ENCODE results near the gene PRLH. TPM values are rescaled to one million over a fixed set of nuclear protein-coding genes. Genes with fewer than 3 reads are reported as not detected.
A peak's percentile ranks its signal among the peaks of the same experiment; 100 is the strongest.

The PRLH gene
- total RNA-seq, 1 donor from 2014 or later, result not detected

DNA sequence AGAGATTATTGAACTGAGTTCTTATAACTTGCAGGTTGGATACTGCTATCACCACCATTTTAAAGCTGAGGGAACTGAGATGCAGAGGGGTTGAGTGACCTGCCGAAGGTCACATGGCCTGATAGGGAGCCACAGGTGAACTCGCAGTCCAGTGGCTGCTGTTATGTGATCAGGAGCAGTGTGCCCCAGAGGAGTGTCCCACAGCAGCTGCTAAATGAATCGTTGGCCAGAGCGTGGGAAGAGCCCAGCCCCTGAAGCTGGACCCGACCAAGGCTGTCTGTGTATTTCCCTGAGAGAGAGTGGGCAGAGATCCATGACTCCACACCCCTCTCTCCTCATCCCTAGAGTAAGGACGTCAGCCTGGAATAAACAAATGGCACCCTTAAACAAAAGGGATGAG, 26.7 kb upstream of the PRLH start:
- peak overlapping the region; percentile 75 for H3K27ac Mint-ChIP-seq (ENCODE audit: unreplicated experiment)

DNA sequence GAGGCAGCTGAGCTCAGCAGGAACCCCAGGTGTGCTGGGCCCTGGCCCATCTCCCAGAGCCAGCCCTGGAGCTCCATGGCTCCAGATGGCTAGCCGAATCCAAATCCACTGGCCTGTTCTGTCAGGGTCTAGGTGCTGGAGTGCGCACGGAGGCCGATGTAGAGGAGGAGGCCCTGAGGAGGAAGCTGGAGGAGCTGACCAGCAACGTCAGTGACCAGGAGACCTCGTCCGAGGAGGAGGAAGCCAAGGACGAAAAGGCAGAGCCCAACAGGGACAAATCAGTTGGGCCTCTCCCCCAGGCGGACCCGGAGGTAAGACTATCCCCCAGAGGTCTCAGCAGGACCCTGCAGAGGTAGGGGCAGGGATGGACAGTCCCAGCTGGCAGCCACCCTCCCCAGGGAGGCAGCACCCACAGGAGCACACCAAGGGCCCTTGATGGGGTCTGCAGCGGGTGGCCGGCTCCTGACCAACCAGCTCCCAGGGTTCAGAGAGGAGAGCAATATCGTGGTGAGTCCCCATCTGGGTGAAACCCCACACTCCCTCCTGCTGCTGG, 26.1 kb upstream of the PRLH start:
- H3K27me3 Mint-ChIP-seq (ENCODE audit: unreplicated experiment), result peaks cover 13% of the 10 kb centered on the region
- peaks cover 34% of the 10 kb centered on the region for H3K4me1 Mint-ChIP-seq (ENCODE audit: low read depth, unreplicated experiment)
- DNase-seq, result no peak
- peaks cover 4% of the 10 kb centered on the region for H3K36me3 Mint-ChIP-seq (ENCODE audit: unreplicated experiment)
- H3K4me3 Mint-ChIP-seq (ENCODE audit: unreplicated experiment), result peak overlapping the region; percentile 42
- TF ChIP-seq, protein P1, sequence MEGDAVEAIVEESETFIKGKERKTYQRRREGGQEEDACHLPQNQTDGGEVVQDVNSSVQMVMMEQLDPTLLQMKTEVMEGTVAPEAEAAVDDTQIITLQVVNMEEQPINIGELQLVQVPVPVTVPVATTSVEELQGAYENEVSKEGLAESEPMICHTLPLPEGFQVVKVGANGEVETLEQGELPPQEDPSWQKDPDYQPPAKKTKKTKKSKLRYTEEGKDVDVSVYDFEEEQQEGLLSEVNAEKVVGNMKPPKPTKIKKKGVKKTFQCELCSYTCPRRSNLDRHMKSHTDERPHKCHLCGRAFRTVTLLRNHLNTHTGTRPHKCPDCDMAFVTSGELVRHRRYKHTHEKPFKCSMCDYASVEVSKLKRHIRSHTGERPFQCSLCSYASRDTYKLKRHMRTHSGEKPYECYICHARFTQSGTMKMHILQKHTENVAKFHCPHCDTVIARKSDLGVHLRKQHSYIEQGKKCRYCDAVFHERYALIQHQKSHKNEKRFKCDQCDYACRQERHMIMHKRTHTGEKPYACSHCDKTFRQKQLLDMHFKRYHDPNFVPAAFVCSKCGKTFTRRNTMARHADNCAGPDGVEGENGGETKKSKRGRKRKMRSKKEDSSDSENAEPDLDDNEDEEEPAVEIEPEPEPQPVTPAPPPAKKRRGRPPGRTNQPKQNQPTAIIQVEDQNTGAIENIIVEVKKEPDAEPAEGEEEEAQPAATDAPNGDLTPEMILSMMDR (IDR thresholded peaks at IDR 0.05; ENCODE audit: partially characterized antibody, unreplicated experiment), result no peak
- H3K9me3 Mint-ChIP-seq (ENCODE audit: unreplicated experiment), result peaks cover 10% of the 10 kb centered on the region
- H3K27ac Mint-ChIP-seq (ENCODE audit: unreplicated experiment), result peak overlapping the region; percentile 96

More for the DNA sequence above, 26.7 kb upstream of the PRLH start:
- TF ChIP-seq, protein P1 (IDR thresholded peaks at IDR 0.05; ENCODE audit: partially characterized antibody, unreplicated experiment), result no peak
- DNase-seq, result no peak
- Mint-ChIP-seq H3K27me3 (ENCODE audit: unreplicated experiment) (peaks cover 13% of the 10 kb centered on the region), H3K9me3 (ENCODE audit: unreplicated experiment) (peaks cover 10% of the 10 kb centered on the region), H3K4me1 (ENCODE audit: low read depth, unreplicated experiment) (peaks cover 34% of the 10 kb centered on the region), H3K36me3 (ENCODE audit: unreplicated experiment) (peaks cover 4% of the 10 kb centered on the region), H3K4me3 (ENCODE audit: unreplicated experiment) (no peak overlapping the region)

DNA sequence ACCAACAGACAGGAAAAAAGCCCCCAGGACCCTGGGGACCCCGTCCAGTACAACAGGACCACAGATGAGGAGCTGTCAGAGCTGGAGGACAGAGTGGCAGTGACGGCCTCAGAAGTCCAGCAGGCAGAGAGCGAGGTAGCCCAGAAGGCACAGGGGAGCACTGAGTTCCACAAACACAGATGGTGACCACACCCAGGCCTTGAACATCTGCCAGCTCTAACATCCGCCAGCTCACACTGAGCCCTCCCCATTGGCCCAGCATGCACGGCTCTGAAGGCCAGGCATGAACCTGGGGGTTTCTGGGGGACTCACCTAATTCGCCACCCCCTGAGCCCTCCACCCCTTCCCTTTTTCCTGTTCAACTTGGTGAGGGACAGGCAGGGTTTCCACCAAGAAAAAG, 25.6 kb upstream of the PRLH start:
- TF ChIP-seq, protein P1 (IDR thresholded peaks at IDR 0.05; ENCODE audit: partially characterized antibody, unreplicated experiment), result no peak
- H3K9me3 Mint-ChIP-seq (ENCODE audit: unreplicated experiment), result peaks cover 10% of the 10 kb centered on the region
- H3K36me3 Mint-ChIP-seq (ENCODE audit: unreplicated experiment), result peaks cover 4% of the 10 kb centered on the region
- DNase-seq, result peak; percentile 67
- H3K4me3 Mint-ChIP-seq (ENCODE audit: unreplicated experiment), result peak overlapping the region; percentile 61
- peaks cover 13% of the 10 kb centered on the region for H3K27me3 Mint-ChIP-seq (ENCODE audit: unreplicated experiment)
- peak overlapping the region; percentile 96 for H3K27ac Mint-ChIP-seq (ENCODE audit: unreplicated experiment)
- peaks cover 34% of the 10 kb centered on the region for H3K4me1 Mint-ChIP-seq (ENCODE audit: low read depth, unreplicated experiment)

DNA sequence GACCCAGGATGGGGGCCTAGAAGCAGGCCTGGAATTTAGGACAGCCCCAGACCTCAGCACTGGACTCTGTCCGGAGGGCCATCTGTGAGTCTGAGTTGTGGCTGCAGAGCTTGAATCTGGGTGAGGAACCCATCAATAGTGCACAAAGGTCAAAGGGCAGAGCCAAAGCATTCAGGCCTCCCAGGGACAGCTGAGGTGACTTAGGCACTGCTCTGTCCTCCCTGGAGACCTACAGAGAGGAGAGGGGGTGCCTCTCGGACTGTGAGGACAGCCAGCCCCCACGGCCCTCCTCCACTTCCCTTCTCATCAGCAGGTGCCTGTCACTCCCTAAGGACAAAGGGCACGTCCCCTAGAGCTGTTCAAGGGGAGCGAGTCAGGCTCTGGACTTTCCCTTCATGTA, 25.1 kb upstream of the PRLH start:
- TF ChIP-seq, protein P1 (IDR thresholded peaks at IDR 0.05; ENCODE audit: partially characterized antibody, unreplicated experiment), result no peak
- peaks cover 13% of the 10 kb centered on the region for H3K27me3 Mint-ChIP-seq (ENCODE audit: unreplicated experiment)
- H3K9me3 Mint-ChIP-seq (ENCODE audit: unreplicated experiment), result peaks cover 10% of the 10 kb centered on the region
- H3K4me1 Mint-ChIP-seq (ENCODE audit: low read depth, unreplicated experiment), result peaks cover 36% of the 10 kb centered on the region
- DNase-seq, result no peak
- peak overlapping the region; percentile 61 for H3K4me3 Mint-ChIP-seq (ENCODE audit: unreplicated experiment)
- H3K36me3 Mint-ChIP-seq (ENCODE audit: unreplicated experiment), result peaks cover 4% of the 10 kb centered on the region
- H3K27ac Mint-ChIP-seq (ENCODE audit: unreplicated experiment), result peak overlapping the region; percentile 96

DNA sequence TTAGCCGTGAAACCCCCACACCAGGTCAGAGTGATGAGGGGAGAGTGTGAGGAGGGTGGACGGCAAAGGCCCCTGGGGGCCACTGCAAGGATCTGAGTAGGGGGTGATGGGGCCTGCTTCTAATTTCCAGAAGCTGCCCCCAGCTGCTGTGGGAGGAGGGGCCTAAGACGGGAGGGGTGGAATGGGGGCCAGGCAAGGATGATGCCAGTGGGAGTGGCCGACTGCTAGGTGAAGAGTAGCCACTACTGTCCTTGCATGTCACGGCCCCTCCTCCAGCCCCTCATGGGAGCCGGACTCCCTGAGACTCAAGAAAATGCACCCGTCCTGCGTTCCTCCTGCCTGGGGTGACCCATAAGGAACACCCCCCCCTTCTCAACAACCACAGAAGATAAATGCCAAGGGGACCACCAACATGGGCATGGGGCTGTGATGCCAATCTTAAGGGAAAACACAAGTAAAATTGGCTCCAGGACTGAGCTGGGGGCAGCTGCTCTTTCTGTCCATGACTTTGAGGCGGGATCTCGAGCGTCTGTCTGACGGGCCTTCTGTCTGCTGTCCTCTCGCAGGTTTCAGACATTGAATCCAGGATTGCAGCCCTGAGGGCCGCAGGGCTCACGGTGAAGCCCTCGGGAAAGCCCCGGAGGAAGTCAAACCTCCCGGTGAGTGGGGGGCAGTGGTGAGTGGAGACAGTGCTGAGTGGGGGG, 24.2 kb upstream of the PRLH start:
- DNase-seq, result no peak
- TF ChIP-seq, protein P1 (IDR thresholded peaks at IDR 0.05; ENCODE audit: partially characterized antibody, unreplicated experiment), result no peak
- Mint-ChIP-seq H3K36me3 (ENCODE audit: unreplicated experiment) (peaks cover 4% of the 10 kb centered on the region), H3K9me3 (ENCODE audit: unreplicated experiment) (peaks cover 10% of the 10 kb centered on the region), H3K4me1 (ENCODE audit: low read depth, unreplicated experiment) (peaks cover 36% of the 10 kb centered on the region), H3K27ac (ENCODE audit: unreplicated experiment) (no peak overlapping the region), H3K4me3 (ENCODE audit: unreplicated experiment) (no peak overlapping the region), H3K27me3 (ENCODE audit: unreplicated experiment) (peaks cover 14% of the 10 kb centered on the region)

Data from glutamatergic neuron (in vitro differentiated cells).